22Rv1 (cell line): Measurements from ENCODE around the gene SAFB2.

Source experiments
- CTCF ChIP-seq: fragments of 450-650 bp; IDR thresholded peaks from 2 replicates; pipeline ENCODE4 v1.5.1; 2017; ENCODE audit warnings: mild to moderate bottlenecking
- ZFX ChIP-seq: fragments of 450-650 bp; IDR thresholded peaks from 2 replicates; pipeline ENCODE4 v1.6.1; 2017; ENCODE audit warnings: antibody characterized with exemption, borderline replicate concordance

DNA sequence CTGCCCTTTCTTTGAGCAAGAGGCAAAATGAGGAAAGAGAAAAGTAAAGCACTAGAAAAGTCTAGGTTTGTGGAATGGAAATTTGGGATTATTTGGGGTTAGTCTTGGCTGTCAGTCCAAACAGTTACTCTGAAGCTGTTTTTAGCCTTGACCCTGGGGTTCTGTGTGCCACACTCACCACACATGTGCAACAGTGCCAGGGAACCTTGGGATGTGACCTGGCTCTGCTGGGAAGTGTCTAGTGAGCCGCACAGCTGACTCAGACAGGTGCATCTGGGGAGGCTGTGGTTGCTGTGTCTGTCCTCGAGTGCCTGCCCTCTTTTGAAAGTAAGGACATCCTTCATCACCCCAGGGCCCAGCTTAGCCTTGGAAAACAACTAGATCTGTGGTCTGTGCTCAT, 41.9 kb upstream of the SAFB2 start:
- TF ChIP-seq CTCF (no peak), ZFX (no peak)
